Activated CD4-positive, alpha-beta T cell treated with anti-CD3 and anti-CD28 coated beads for 36 hours (primary cell): Measurements from ENCODE around the gene MOB3B. TPM values are rescaled to one million over a fixed set of nuclear protein-coding genes. Genes with fewer than 3 reads are reported as not detected.
"Not testable (repeated sequence)": the region's sequence is repeated elsewhere in the genome, so short reads cannot be mapped to it uniquely, and the experiment has no call there.

Experiments used
- ATAC-seq: fragments of 200-7000 bp; cut with Tn5 transposase; one replicate; pipeline ENCODE4 v1.10.0; 2021; ENCODE audit warnings: mild to moderate bottlenecking, moderate library complexity
- CTCF ChIA-PET: fragments of 350-600 bp; sonication (Branson Sonifier 250); formaldehyde crosslinking; loops from one replicate; lab custom pipeline; 2021; ENCODE audit warnings: antibody characterized with exemption; lab: Charles Lee
- POLR2A ChIA-PET: fragments of 350-600 bp; sonication (Branson Sonifier 250); formaldehyde crosslinking; loops from one replicate; lab custom pipeline; 2021; ENCODE audit warnings: antibody characterized with exemption, inconsistent platforms; lab: Charles Lee
- DNase-seq: peaks from one replicate; pipeline ENCODE4 v3.0.0-alpha.2; 2020
- H3K27ac Mint-ChIP-seq: one replicate; pipeline ENCODE4 v1.8.0; 2021; ENCODE audit warnings: mixed read lengths
- H3K27me3 Mint-ChIP-seq: one replicate; pipeline ENCODE4 v1.8.0; 2021; ENCODE audit warnings: mixed read lengths
- H3K36me3 Mint-ChIP-seq: one replicate; pipeline ENCODE4 v1.8.0; 2021; ENCODE audit warnings: low read depth, mixed read lengths
- H3K4me1 Mint-ChIP-seq: one replicate; pipeline ENCODE4 v1.8.0; 2021; ENCODE audit warnings: mixed read lengths
- H3K4me3 Mint-ChIP-seq: one replicate; pipeline ENCODE4 v1.8.0; 2021; ENCODE audit warnings: mild to moderate bottlenecking, moderate library complexity, mixed read lengths
- H3K9me3 Mint-ChIP-seq: one replicate; pipeline ENCODE4 v1.8.0; 2021; ENCODE audit warnings: low read depth, mixed read lengths
- intact Hi-C, 2 experiments: fragments of 100-400 bp; cut with DNase I in 1 of 2; cut with micrococcal nuclease in 1 of 2; formaldehyde crosslinking; loops; one replicate each; pipeline versions ENCODE4 v1.14.2 to v1.15.1; 2022 to 2024; cut with DNase I, micrococcal nuclease
- total RNA-seq, 2 experiments: library from RNA; stranded (reverse); gene quantifications; one replicate each; pipeline ENCODE4 v1.2.3, GENCODE V29; 2021

The MOB3B gene
- total RNA-seq, 2 experiments from 2014 or later: 0.80 to 0.88 TPM

DNA sequence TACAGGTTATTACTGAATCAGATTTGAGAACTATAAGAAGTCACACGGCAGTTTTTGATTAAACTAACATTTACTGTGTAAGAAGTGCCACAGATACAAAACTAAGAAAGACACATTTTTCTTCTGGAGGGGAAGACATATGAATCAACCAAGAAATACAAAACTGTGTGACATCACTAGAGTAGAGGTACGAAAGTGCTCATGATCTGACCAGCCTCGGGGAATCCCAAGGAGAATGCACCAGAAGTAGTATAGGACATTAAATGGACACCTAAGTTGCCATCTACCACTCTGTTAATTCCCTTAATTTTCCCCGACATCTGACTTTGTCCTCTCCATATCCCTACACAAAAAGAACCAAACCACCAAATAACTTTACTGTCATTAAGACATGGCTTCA is 10.8 kb downstream of the MOB3B start:
- ChIA-PET POLR2A (no interaction called here), CTCF (no interaction called here)
- intact Hi-C loops: no loop called here
- Mint-ChIP-seq H3K27ac (no peak overlapping the region), H3K27me3 (no peaks in the 10 kb centered on the region), H3K4me1 (no peaks in the 10 kb centered on the region), H3K36me3 (peaks cover 2% of the 10 kb centered on the region), H3K9me3 (no peaks in the 10 kb centered on the region), H3K4me3 (no peak overlapping the region)
- ATAC-seq (no peak), DNase-seq (no peak)

DNA sequence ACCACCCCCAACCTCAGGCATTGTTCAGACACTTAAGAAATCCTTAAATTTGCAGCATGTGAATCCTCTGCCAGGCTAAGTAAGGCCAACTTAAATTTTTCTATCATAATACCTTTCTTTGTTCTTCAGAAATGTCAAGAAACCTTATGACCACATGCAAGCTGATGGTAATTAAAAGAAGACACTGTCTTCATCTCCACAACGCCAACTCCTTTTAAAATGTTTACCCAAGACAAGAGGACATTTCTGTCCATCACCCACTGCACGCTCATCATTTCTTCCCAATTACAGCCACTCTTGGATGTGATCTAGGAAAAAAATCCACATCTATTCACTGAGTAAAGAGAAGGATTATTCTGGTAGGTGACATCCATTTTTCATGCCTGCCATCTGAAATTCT is 11.6 kb downstream of the MOB3B start:
- Mint-ChIP-seq H3K4me3 (no peak overlapping the region), H3K27me3 (no peaks in the 10 kb centered on the region), H3K27ac (no peak overlapping the region), H3K4me1 (no peaks in the 10 kb centered on the region), H3K36me3 (peaks cover 2% of the 10 kb centered on the region), H3K9me3 (no peaks in the 10 kb centered on the region)
- intact Hi-C loops: no loop called here
- POLR2A ChIA-PET: no interaction called here
- no peak for ATAC-seq
- CTCF ChIA-PET: no interaction called here
- no peak for DNase-seq

DNA sequence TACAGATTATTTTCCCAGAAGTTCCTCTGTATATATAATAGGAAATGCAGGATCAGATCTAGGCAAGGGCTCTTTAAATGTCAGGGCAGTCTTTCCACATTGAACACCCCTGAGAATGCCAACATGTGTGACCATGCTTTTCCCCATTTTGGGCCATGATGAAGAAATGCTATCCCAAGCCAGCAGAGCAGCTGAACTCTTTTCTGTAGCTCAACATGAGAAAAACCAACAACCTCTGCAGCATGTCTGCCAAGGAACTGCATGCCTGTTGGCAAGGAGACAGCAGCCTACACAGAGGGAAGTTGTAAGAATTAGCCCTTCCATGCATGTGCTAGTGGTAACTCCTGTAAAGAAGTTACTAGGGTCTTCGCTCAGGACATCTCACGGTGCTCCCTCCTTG is 15.1 kb downstream of the MOB3B start:
- no peak overlapping the region for H3K4me3 Mint-ChIP-seq
- H3K4me1 Mint-ChIP-seq: no peaks in the 10 kb centered on the region
- ATAC-seq (no peak), DNase-seq (no peak)
- H3K9me3 Mint-ChIP-seq: no peaks in the 10 kb centered on the region
- no peak overlapping the region for H3K27ac Mint-ChIP-seq
- intact Hi-C loops: no loop called here
- CTCF ChIA-PET: interaction anchor here (0.6 to 0.8 kb wide), 2 partner anchors 11 to 182 kb away, joined by 3 read pairs; no protein-coding TSS in a partner anchor
- POLR2A ChIA-PET: no interaction called here
- H3K27me3 Mint-ChIP-seq: no peaks in the 10 kb centered on the region
- no peaks in the 10 kb centered on the region for H3K36me3 Mint-ChIP-seq

DNA sequence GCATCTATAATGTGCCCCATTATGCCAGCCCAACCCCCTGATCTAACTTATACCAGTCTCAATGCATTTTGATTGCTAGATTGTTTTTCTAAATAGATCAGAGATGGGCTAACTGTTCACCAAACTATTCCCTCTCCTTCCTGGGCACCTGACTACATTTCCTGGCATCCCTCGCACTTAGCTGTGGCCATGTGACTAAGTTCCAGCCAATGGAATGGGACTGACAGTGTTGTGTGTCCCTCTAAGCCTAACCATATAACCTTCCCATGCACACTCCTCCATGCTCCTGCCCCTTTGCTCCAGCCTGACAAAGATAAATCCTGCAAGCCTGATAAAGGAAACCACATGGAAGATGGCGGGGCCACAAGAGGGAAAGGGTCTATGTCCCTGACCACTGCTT is 17.8 kb downstream of the MOB3B start:
- CTCF ChIA-PET: interaction anchor here (1.0 to 1.3 kb wide), 2 partner anchors 9 to 179 kb away, joined by 3 to 4 read pairs; no protein-coding TSS in a partner anchor
- ATAC-seq: no peak
- POLR2A ChIA-PET: no interaction called here

DNA sequence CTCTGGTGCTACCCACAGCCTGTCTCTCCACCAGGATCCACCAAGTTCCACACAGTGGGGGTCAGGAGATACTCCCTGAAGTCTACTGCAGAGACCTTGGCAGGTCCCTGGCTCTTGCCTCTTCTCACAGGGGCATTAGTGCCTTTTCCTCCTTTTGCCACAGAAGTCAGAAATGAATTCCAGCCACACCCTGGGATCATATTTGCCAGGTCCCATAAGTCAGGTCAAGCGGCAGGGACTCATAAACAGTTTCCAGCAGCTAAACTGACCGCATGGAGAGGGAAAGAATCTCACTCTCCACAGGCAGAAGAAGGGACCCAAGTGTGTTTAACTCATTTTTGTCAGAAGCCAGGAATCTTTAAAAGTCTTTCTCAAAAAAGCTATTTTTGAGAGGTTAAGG is 18.8 kb downstream of the MOB3B start:
- no peak overlapping the region for H3K4me3 Mint-ChIP-seq
- CTCF ChIA-PET: interaction anchor here (1.3 kb wide), 1 partner anchor 178 kb away, joined by 4 read pairs; no protein-coding TSS in a partner anchor
- POLR2A ChIA-PET: no interaction called here
- DNase-seq (no peak), ATAC-seq (no peak)
- H3K36me3 Mint-ChIP-seq: no peaks in the 10 kb centered on the region
- peaks cover 9% of the 10 kb centered on the region for H3K4me1 Mint-ChIP-seq
- no peaks in the 10 kb centered on the region for H3K9me3 Mint-ChIP-seq
- intact Hi-C loops: no loop called here
- H3K27ac Mint-ChIP-seq: no peak overlapping the region
- H3K27me3 Mint-ChIP-seq: no peaks in the 10 kb centered on the region

More for the DNA sequence above, 17.8 kb downstream of the MOB3B start:
- no peaks in the 10 kb centered on the region for H3K36me3 Mint-ChIP-seq
- no peaks in the 10 kb centered on the region for H3K27me3 Mint-ChIP-seq
- H3K9me3 Mint-ChIP-seq: no peaks in the 10 kb centered on the region
- H3K27ac Mint-ChIP-seq: no peak overlapping the region
- DNase-seq: no peak
- no peak overlapping the region for H3K4me3 Mint-ChIP-seq
- peaks cover 2% of the 10 kb centered on the region for H3K4me1 Mint-ChIP-seq
- intact Hi-C loops: no loop called here

DNA sequence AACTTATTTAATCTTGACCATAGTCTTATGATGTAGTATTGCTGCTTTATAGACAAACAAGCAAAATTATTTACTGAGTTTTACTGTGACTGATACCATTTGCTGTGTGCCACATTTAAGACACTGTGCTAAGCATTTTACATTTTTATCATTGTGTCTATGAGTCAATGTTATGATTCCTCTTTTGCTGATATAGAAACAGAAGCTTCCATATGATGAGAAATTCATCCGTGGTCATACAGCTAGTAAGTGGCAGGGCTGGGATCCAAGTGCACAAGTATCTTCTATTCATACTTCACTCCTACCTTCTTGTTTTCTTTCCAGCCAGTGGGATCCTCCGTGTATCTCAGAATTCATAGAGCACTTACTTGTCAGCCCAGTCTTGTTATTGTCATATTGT is 22.6 kb downstream of the MOB3B start:
- DNase-seq: no peak
- ChIA-PET CTCF (interaction anchor here (0.6 kb wide), 1 partner anchor 22 kb away, joined by 3 read pairs; no protein-coding TSS in a partner anchor), POLR2A (no interaction called here)
- Mint-ChIP-seq H3K27me3 (no peaks in the 10 kb centered on the region), H3K9me3 (no peaks in the 10 kb centered on the region), H3K4me3 (no peak overlapping the region), H3K36me3 (no peaks in the 10 kb centered on the region), H3K27ac (no peak overlapping the region), H3K4me1 (peaks cover 14% of the 10 kb centered on the region)
- ATAC-seq: no peak
- intact Hi-C loops: no loop called here

DNA sequence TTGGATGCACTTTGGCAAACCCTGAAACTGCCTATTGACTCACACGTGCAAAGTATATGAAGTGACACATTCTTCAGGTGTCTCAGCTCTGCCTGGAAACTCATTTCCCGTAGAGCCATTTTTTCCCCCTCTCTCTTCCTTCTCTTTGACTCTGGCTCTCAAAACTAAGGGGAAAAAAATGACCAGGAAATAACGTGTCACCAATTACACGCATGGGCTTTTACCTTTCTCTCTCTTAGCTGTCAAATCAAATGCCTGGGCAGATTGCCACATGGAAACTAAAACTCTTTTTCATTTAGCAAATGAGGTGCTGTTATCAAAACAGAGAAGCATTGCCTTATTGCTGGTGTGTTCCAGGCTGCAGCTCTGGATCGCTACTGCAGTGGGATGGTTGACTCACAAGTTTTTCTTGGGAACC is 23.9 kb downstream of the MOB3B start:
- Mint-ChIP-seq H3K9me3 (peaks cover 2% of the 10 kb centered on the region), H3K27me3 (peaks cover 2% of the 10 kb centered on the region), H3K4me1 (peaks cover 21% of the 10 kb centered on the region), H3K36me3 (peaks cover 2% of the 10 kb centered on the region), H3K4me3 (no peak overlapping the region), H3K27ac (no peak overlapping the region)
- DNase-seq (peak; percentile 46), ATAC-seq (peak; percentile 84)
- intact Hi-C loops: loop anchor here in 1 of 2 experiments (2.0 kb wide), 2 partner anchors 67 to 139 kb away; partner anchors contain the start of gene C9orf72
- POLR2A ChIA-PET: no interaction called here
- CTCF ChIA-PET: interaction anchor here (0.6 to 1.6 kb wide), 2 partner anchors 18 to 22 kb away, joined by 3 read pairs; no protein-coding TSS in a partner anchor

DNA sequence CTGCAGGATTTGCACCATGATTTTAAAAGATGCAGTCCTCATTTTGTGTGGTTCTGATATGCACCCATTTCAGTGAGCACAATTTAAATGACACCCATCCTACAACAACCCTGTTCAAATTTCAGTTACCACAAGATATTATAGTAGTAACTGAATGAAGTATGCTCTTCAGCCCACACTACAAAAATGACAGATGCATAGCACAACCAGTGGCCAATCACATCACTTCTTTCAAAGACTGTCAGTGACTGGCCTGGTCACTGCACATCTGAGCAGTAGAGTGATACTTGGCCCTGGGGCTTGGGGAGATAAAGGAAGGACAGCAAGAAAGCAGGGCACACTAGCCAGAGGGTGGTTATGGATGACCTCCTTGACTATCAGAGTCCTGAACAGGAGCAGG is 25.4 kb downstream of the MOB3B start:
- Mint-ChIP-seq H3K27me3 (peaks cover 2% of the 10 kb centered on the region), H3K4me3 (no peak overlapping the region), H3K36me3 (peaks cover 2% of the 10 kb centered on the region), H3K4me1 (peaks cover 27% of the 10 kb centered on the region), H3K9me3 (peaks cover 2% of the 10 kb centered on the region), H3K27ac (no peak overlapping the region)
- ChIA-PET POLR2A (no interaction called here), CTCF (no interaction called here)
- intact Hi-C loops: loop anchor here in 1 of 2 experiments (2.0 kb wide), 2 partner anchors 69 to 137 kb away; partner anchors contain the start of gene C9orf72
- peak; percentile 37 for ATAC-seq
- DNase-seq: peak; percentile 9

DNA sequence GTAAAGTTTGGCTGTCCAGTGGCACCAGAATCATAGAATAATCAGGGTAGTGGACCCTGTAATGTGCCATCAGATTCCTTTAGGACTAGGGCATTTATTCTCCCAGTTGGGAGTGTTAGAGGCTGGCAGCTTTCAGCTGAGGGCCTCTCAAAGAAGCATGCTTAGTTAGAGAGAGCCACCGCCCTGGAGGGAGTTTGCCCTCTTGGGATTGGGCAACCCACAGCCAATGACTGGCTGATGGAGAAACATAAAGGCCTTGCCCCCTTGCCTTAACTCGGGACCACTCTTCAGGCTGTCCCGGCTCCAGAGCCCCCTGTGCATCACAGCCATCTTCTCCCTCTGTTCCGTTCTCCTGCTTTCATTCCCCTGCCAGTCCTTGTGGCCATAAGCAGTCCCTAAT is 26.0 kb downstream of the MOB3B start:
- Mint-ChIP-seq H3K36me3 (peaks cover 2% of the 10 kb centered on the region), H3K27ac (no peak overlapping the region), H3K27me3 (peaks cover 2% of the 10 kb centered on the region), H3K9me3 (peaks cover 2% of the 10 kb centered on the region), H3K4me1 (peaks cover 30% of the 10 kb centered on the region), H3K4me3 (no peak overlapping the region)
- ATAC-seq (no peak), DNase-seq (no peak)
- ChIA-PET POLR2A (no interaction called here), CTCF (no interaction called here)
- intact Hi-C loops: loop anchor here in 1 of 2 experiments (2.0 kb wide), 2 partner anchors 69 to 137 kb away; partner anchors contain the start of gene C9orf72

DNA sequence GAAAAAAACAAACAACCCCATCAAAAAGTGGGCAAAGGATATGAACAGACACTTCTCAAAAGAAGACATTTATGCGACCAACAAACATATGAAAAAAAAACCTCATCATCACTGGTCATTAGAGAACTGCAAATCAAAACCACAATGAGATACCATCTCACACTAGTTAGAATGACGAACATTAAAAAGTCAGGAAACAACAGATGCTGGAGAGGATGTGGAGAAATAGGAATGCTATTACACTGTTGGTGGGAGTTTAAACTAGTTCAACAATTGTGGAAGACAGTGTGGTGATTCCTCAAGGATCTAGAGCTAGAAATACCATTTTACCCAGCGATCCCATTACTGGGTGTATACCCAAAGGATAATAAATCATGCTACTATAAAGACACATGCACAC is 28.7 kb downstream of the MOB3B start:
- CTCF ChIA-PET, H3K4me3 Mint-ChIP-seq, POLR2A ChIA-PET, H3K36me3 Mint-ChIP-seq, ATAC-seq, H3K27me3 Mint-ChIP-seq, H3K27ac Mint-ChIP-seq, H3K9me3 Mint-ChIP-seq, DNase-seq: not testable (repeated sequence)
- intact Hi-C loops: loop anchor here in 1 of 2 experiments (2.0 kb wide), 1 partner anchor 134 kb away; no protein-coding TSS in a partner anchor
- peaks cover 22% of the 10 kb centered on the region for H3K4me1 Mint-ChIP-seq

DNA sequence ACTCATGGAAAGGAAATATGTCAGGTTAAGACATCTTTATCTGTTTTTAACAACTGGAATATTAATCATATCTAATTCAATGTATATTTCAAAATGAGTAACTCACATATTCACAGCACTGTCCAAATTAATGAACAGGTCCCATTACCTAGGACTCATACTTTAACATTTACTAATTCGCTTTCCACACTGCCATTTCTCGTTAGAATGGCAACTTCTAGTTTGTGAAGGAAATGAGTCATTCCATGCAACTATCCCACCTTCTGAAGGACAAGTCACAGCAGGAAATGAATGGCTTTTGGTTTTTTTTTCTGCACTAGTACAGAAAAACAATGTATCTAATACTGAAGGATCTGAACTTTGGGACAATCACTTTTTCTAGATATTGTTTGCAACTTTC is 30.2 kb downstream of the MOB3B start:
- CTCF ChIA-PET: interaction anchor here (1.0 kb wide), 1 partner anchor 166 kb away, joined by 3 read pairs; no protein-coding TSS in a partner anchor
- Mint-ChIP-seq H3K9me3 (peaks cover 2% of the 10 kb centered on the region), H3K27ac (no peak overlapping the region), H3K4me1 (peaks cover 19% of the 10 kb centered on the region), H3K27me3 (peaks cover 2% of the 10 kb centered on the region), H3K36me3 (peaks cover 2% of the 10 kb centered on the region), H3K4me3 (no peak overlapping the region)
- ATAC-seq (peak; percentile 90), DNase-seq (no peak)
- intact Hi-C loops: loop anchor here in 1 of 2 experiments (2.0 kb wide), 1 partner anchor 29 kb away; the partner anchor contains the start of gene MOB3B
- POLR2A ChIA-PET: no interaction called here

DNA sequence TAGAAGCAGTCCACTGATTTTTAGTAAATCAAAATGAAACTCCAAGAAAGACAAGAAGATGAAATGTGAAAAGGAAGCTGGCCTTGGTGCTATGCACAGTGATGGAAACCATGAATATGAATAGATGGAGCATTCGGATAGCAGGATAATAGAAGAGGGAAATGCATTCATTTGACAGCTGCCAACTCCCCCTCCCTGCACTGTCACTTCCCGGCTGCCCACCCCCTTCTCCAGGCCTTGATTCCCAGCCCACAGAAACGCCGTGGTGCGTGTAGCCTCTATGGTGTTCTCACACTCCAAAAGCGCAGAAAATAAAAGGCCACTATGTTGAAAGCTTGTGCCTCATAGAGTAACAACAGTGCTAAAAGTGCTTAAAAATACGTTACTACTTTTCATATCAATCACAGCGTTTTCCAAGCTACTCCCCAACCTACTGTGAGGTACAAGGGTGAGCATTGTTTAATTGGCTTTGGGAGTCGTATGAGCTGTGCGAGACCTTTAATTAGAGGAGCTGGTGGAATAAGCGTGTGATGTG is 31.7 kb downstream of the MOB3B start:
- POLR2A ChIA-PET: interaction anchor here (0.6 kb wide), 2 partner anchors 26 to 27 kb away, joined by 3 read pairs; partner anchors contain the start of gene IFNK
- CTCF ChIA-PET: interaction anchor here (0.6 to 1.5 kb wide), 3 partner anchors 10 to 431 kb away, joined by 3 to 4 read pairs (median 3); no protein-coding TSS in a partner anchor
- no peak for ATAC-seq
- Mint-ChIP-seq H3K4me1 (peaks cover 16% of the 10 kb centered on the region), H3K27ac (no peak overlapping the region), H3K27me3 (peaks cover 2% of the 10 kb centered on the region), H3K4me3 (no peak overlapping the region), H3K9me3 (peaks cover 6% of the 10 kb centered on the region), H3K36me3 (peaks cover 2% of the 10 kb centered on the region)
- DNase-seq: no peak
- intact Hi-C loops: loop anchor here in 1 of 2 experiments (2.0 kb wide), 1 partner anchor 31 kb away; the partner anchor contains the start of gene MOB3B
